Neuronal stem cell (in vitro differentiated cells): ENCODE data around the gene RNF166.

Source experiments
- DNase-seq: peaks from one replicate; pipeline ENCODE4 v3.0.0-alpha.2; 2013; ENCODE audit warnings: low spot score
- H2AFZ ChIP-seq: one replicate; pipeline ENCODE4 v1.6.1; 2013; ENCODE audit warnings: mild to moderate bottlenecking, low read length, inconsistent platforms
- H2AK5ac ChIP-seq: 2 replicates; pipeline ENCODE4 v1.6.1; 2013; ENCODE audit warnings: low read depth, mild to moderate bottlenecking, inconsistent platforms, low read length, moderate library complexity, mixed read lengths
- H2BK120ac ChIP-seq: 2 replicates; pipeline ENCODE4 v1.6.1; 2013; ENCODE audit warnings: low read depth, mild to moderate bottlenecking, inconsistent platforms, low read length, moderate library complexity, mixed read lengths
- H2BK12ac ChIP-seq: one replicate; pipeline ENCODE4 v1.6.1; 2013; ENCODE audit warnings: low read length, inconsistent platforms
- H2BK15ac ChIP-seq: 2 replicates; pipeline ENCODE4 v1.6.1; 2013; ENCODE audit warnings: mild to moderate bottlenecking, low read length, inconsistent platforms, mixed read lengths
- H2BK5ac ChIP-seq: one replicate; pipeline ENCODE4 v1.6.1; 2013; ENCODE audit warnings: inconsistent platforms, mild to moderate bottlenecking, low read length, moderate library complexity
- H3K14ac ChIP-seq: one replicate; pipeline ENCODE4 v1.6.1; 2013; ENCODE audit warnings: low read length, inconsistent platforms
- H3K18ac ChIP-seq: 2 replicates; pipeline ENCODE4 v1.6.1; 2013; ENCODE audit warnings: low read length, inconsistent platforms
- H3K23ac ChIP-seq: 2 replicates; pipeline ENCODE4 v1.6.1; 2013; ENCODE audit warnings: low read depth, mild to moderate bottlenecking, mixed read lengths, low read length, inconsistent platforms; ENCODE audit not compliant: poor library complexity
- H3K27ac ChIP-seq: replicated peaks from 3 replicates; pipeline ENCODE4 v1.5.1; 2013; ENCODE audit warnings: low read length, inconsistent platforms
- H3K27me3 ChIP-seq, 3 experiments: 2 replicates each; pipeline ENCODE4 v1.6.1; 2013; ENCODE audit warnings: low read length in 3 of 3, mild to moderate bottlenecking in 2 of 3, inconsistent platforms in 1 of 3, low read depth in 1 of 3, mixed read lengths in 1 of 3, moderate library complexity in 1 of 3; ENCODE audit not compliant: control insufficient read depth in 3 of 3, insufficient read depth in 3 of 3
- H3K36me3 ChIP-seq, 2 donors: replicated peaks in 1 of 2; 2 replicates each; pipeline ENCODE4 v1.6.1; 2013; ENCODE audit warnings: low read length in 2 of 2; ENCODE audit not compliant: control insufficient read depth in 2 of 2, insufficient read depth in 2 of 2
- H3K4ac ChIP-seq: 2 replicates; pipeline ENCODE4 v1.6.1; 2013; ENCODE audit warnings: inconsistent platforms, mild to moderate bottlenecking, low read length, moderate library complexity
- H3K4me1 ChIP-seq, 2 donors: 1 replicate in 1 of 2; 2 replicates in 1 of 2; pipeline ENCODE4 v1.6.1; 2013; ENCODE audit warnings: low read length in 2 of 2, low read depth in 1 of 2; ENCODE audit not compliant: control insufficient read depth in 2 of 2, insufficient read depth in 1 of 2
- H3K4me2 ChIP-seq: one replicate; pipeline ENCODE4 v1.6.1; 2013; ENCODE audit warnings: mild to moderate bottlenecking, low read length, inconsistent platforms; ENCODE audit not compliant: insufficient read depth, poor library complexity, severe bottlenecking
- H3K4me3 ChIP-seq, 2 donors: 2 replicates each; pipeline ENCODE4 v1.5.1; 2013; ENCODE audit warnings: low read length in 2 of 2, mild to moderate bottlenecking in 2 of 2, inconsistent platforms in 1 of 2, moderate library complexity in 1 of 2
- H3K79me1 ChIP-seq: one replicate; pipeline ENCODE4 v1.6.1; 2013; ENCODE audit warnings: low read depth, mild to moderate bottlenecking, inconsistent platforms, low read length, moderate library complexity
- H3K9ac ChIP-seq: one replicate; pipeline ENCODE4 v1.6.1; 2013; ENCODE audit warnings: mild to moderate bottlenecking, low read depth, low read length, inconsistent platforms; ENCODE audit not compliant: poor library complexity
- H3K9me3 ChIP-seq, 2 donors: replicated peaks in 1 of 2; 2 replicates each; pipeline versions ENCODE3 to v1.6.1; 2013; ENCODE audit warnings: low read length in 2 of 2, mild to moderate bottlenecking in 2 of 2, inconsistent platforms in 1 of 2, low read depth in 1 of 2, mixed read lengths in 1 of 2, moderate library complexity in 1 of 2; ENCODE audit not compliant: control insufficient read depth in 2 of 2, insufficient read depth in 1 of 2
- H4K8ac ChIP-seq: one replicate; pipeline ENCODE4 v1.6.1; 2013; ENCODE audit warnings: low read depth, mild to moderate bottlenecking, inconsistent platforms, low read length, moderate library complexity
- H4K91ac ChIP-seq: one replicate; pipeline ENCODE4 v1.6.1; 2013; ENCODE audit warnings: low read length, low read depth, mild to moderate bottlenecking, inconsistent platforms; ENCODE audit not compliant: poor library complexity
- WGBS, 2 donors: extraction: QIAGEN DNeasy Blood & Tissue Kit; methylation state at CpG; one replicate each; pipeline ENCODE4 v1.1.7; 2013; ENCODE audit warnings: missing lambda C conversion rate in 2 of 2, mixed read lengths in 1 of 2; ENCODE audit not compliant: insufficient read length in 2 of 2, insufficient replicate concordance in 1 of 2; ENCODE audit errors: extremely low coverage in 2 of 2; 5-methylcytosine and 5-hydroxymethylcytosine counted together

RNF166 gene

DNA sequence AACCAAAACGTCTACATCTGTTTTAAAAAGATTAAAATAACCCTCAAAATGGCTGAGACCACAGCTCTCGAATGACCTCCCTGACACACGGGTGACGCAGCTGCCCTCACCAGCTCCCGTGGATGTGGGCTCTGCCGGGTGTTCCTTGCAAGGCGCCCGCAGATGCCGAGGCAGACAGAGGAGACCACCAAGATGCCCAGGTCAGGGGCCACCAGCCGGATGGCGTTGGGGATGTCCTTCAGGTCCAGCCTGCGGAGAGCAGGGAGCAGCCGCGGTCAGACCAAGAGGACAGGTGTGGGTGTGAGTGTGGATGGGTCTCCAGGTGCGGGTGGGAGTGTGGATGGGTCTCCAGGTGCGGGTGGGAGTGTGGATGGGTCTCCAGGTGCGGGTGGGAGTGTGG is 35.2 kb upstream of the RNF166 start:
- no peaks in the 10 kb centered on the region for H3K36me3 ChIP-seq
- H4K91ac ChIP-seq = no peak overlapping the region
- no peak overlapping the region for H3K27ac ChIP-seq

DNA sequence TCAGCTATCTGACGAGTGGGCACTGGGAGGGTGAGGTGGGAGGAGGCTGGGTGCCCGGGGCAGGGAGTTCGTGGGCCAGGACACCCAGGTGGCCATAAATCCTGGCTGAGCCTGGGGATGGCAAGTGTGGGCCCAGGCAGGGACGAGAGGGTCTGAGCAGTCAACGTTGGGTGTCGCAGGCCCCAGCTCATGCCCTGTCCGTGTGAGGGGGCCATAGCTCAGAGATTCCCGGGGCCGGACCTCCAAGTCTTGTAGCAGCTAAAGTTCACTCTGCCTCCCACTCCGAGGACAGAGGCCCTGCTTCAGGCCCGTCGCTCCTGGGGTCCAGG is 34.5 kb upstream of the RNF166 start:
- no peak overlapping the region for H2AFZ ChIP-seq

More for the DNA sequence above, 35.2 kb upstream of the RNF166 start:
- no peak overlapping the region for H3K4me3 ChIP-seq
- H3K14ac ChIP-seq = no peak overlapping the region
- no peaks in the 10 kb centered on the region for H3K9me3 ChIP-seq
- no peak for DNase-seq
- H2AFZ ChIP-seq = no peak overlapping the region
- no peak overlapping the region for H3K4ac ChIP-seq
- no peak overlapping the region for H2BK15ac ChIP-seq
- H4K8ac ChIP-seq = no peak overlapping the region
- no peak overlapping the region for H2BK120ac ChIP-seq
- no peak overlapping the region for H2BK5ac ChIP-seq
- no peak overlapping the region for H3K4me2 ChIP-seq
- peaks cover 3 to 18% of the 10 kb centered on the region in 2 donors for H3K4me1 ChIP-seq
- H3K9ac ChIP-seq = no peak overlapping the region
- H3K18ac ChIP-seq = no peak overlapping the region
- peaks cover 2% of the 10 kb centered on the region for H3K79me1 ChIP-seq
- H2AK5ac ChIP-seq = no peak overlapping the region
- no peak overlapping the region for H3K23ac ChIP-seq
- WGBS, 2 donors = no CpG with 5 or more reads among the region's 17 CpGs
- H2BK12ac ChIP-seq = no peak overlapping the region
- peaks cover 0 to 7% (median 0%) of the 10 kb centered on the region in 3 experiments for H3K27me3 ChIP-seq

DNA sequence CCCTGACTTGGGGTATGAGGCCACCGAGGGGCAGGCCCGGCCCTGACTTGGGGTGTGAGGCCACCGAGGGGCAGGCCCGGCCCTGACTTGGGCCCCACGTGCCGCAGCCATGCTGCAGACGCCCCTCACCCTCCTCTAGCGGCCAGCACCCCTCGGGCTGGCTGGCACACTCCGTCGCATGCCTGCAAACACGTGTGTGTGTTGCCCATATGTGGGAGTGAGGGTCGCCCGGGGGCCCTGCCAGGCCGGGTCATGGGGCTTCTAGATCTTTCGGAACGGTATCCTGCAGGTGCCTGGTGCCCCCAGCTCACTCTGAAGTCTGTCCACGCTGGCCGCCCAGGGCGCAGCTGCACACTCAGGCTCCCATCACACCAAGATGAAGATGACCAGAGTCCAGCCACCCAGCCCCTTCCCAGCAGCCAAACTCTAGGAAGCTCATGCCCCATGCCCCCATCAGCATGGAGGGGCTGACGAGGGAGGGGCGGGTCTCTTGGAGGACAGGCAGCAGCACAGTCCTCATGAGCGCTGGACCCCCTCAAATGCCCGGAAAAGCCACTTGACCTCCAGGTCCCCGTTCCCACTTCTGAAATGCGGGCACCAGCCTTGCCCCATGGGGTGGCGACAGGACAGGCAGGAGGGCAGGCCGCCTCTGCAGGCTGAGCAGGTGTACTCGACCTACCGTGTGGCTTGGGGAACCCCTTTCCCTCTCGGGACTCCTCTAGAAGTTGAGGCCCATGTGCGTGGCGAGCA is 33.9 kb upstream of the RNF166 start:
- Histone ChIP-seq H2AK5ac (peak overlapping the region; percentile 70), H3K79me1 (no peaks in the 10 kb centered on the region), H4K91ac (no peak overlapping the region), H2BK120ac (no peak overlapping the region), H2BK15ac (no peak overlapping the region), H3K27me3 (peaks cover 0 to 7% (median 0%) of the 10 kb centered on the region in 3 experiments), H3K4me3 (no peak overlapping the region), H2BK12ac (no peak overlapping the region), H3K27ac (no peak overlapping the region), H3K14ac (peak overlapping the region; percentile 8), H2AFZ (no peak overlapping the region), H2BK5ac (no peak overlapping the region), H4K8ac (no peak overlapping the region), H3K4ac (no peak overlapping the region), H3K36me3 (no peaks in the 10 kb centered on the region), H3K9ac (peak overlapping the region; percentile 60), H3K4me2 (no peak overlapping the region), H3K4me1 (peaks cover 2 to 16% of the 10 kb centered on the region in 2 donors), H3K23ac (peak overlapping the region; percentile 80), H3K18ac (no peak overlapping the region), H3K9me3 (no peaks in the 10 kb centered on the region)
- no CpG with 5 or more reads among the region's 33 CpGs for WGBS, 2 donors
- DNase-seq = no peak

More for the DNA sequence above, 34.5 kb upstream of the RNF166 start:
- no peak for DNase-seq
- Histone ChIP-seq H2BK15ac (no peak overlapping the region), H3K79me1 (no peaks in the 10 kb centered on the region), H3K27ac (no peak overlapping the region), H3K4me3 (no peak overlapping the region), H4K8ac (peak overlapping the region; percentile 17), H3K27me3 (peaks cover 0 to 7% (median 0%) of the 10 kb centered on the region in 3 experiments), H3K36me3 (no peaks in the 10 kb centered on the region), H3K18ac (no peak overlapping the region), H2BK12ac (no peak overlapping the region), H3K23ac (peak overlapping the region; percentile 80), H2BK120ac (no peak overlapping the region), H3K9ac (peak overlapping the region; percentile 60), H3K4me1 (peaks cover 3 to 18% of the 10 kb centered on the region in 2 donors), H3K4ac (no peak overlapping the region), H4K91ac (no peak overlapping the region), H3K4me2 (no peak overlapping the region), H2BK5ac (no peak overlapping the region), H3K9me3 (no peaks in the 10 kb centered on the region), H3K14ac (no peak overlapping the region), H2AK5ac (peak overlapping the region; percentile 70)
- no CpG with 5 or more reads among the region's 12 CpGs for WGBS, 2 donors

DNA sequence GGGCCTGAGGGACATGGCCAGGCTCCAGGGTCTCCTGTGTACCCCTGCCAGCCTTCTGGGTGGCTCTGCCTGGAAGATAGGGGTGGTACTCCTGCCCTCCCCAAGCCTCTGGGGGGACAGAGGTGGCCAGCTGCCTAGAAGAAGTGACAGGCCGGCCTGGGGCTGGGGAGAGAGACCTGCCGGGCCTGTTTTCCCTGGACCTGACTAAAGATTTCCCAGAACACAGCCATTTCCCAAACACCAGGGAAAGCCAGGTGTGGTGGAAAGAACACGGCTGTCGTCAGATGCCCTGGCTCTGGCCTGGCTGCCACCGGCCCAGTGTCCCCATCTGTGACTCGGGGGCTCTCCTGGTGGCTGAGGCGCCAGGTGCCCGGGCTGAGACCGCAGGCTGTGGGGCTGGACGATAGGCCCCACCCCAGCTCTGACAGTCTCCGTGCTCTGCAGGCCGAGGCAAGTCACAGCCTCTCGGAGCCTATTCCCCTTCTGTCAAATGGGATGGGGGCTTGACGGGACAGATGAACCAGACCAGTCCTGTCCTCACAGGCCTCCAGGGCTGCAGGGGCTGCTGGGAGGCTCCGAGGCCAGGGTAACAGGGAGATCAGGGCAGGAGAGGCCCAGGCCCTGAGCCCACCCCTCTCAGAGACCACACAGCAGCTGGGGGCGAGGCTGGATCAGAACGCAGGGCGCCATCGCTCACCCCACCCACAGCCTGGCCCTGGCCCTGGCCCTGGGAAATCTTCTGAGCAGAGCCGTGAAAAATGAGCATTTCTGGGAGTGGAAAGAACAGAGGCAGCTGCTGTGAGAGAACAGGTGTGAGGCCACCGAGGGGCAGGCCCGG is 33.1 kb upstream of the RNF166 start:
- H3K27ac ChIP-seq = no peak overlapping the region
- H3K23ac ChIP-seq = no peak overlapping the region
- no CpG with 5 or more reads among the region's 22 CpGs for WGBS, 2 donors

More for the DNA sequence above, 33.1 kb upstream of the RNF166 start:
- peaks cover 0 to 7% (median 0%) of the 10 kb centered on the region in 3 experiments for H3K27me3 ChIP-seq
- H2BK120ac ChIP-seq = no peak overlapping the region
- no peak for DNase-seq
- H2BK12ac ChIP-seq = no peak overlapping the region
- no peaks in the 10 kb centered on the region for H3K36me3 ChIP-seq
- H2BK15ac ChIP-seq = peak overlapping the region; percentile 37
- H2AFZ ChIP-seq = no peak overlapping the region
- no peak overlapping the region for H4K8ac ChIP-seq
- no peak overlapping the region for H3K4me3 ChIP-seq
- H3K9me3 ChIP-seq = no peaks in the 10 kb centered on the region
- no peak overlapping the region for H3K9ac ChIP-seq
- no peak overlapping the region for H3K14ac ChIP-seq
- no peak overlapping the region for H3K18ac ChIP-seq
- no peaks in the 10 kb centered on the region for H3K79me1 ChIP-seq
- H2BK5ac ChIP-seq = no peak overlapping the region
- peaks cover 2 to 10% of the 10 kb centered on the region in 2 donors for H3K4me1 ChIP-seq
- peak overlapping the region; percentile 100 for H2AK5ac ChIP-seq
- no peak overlapping the region for H3K4ac ChIP-seq
- no peak overlapping the region for H4K91ac ChIP-seq
- no peak overlapping the region for H3K4me2 ChIP-seq
